Fibroblast of lung (primary cell): ENCODE data around the gene SUSD6. TPM values are rescaled to one million over a fixed set of nuclear protein-coding genes. Genes with fewer than 3 reads are reported as not detected.

Experiments
- DNase-seq, 2 donors: peaks; one replicate each; pipeline versions ENCODE4 v3.0.0 to v3.0.0-alpha.2; 2010; ENCODE audit warnings: low read depth in 2 of 2
- H2AFZ ChIP-seq: 2 replicates; pipeline ENCODE4 v1.5.1; 2012; ENCODE audit warnings: low read length, control low read depth, inconsistent platforms
- H3K27ac ChIP-seq: 2 replicates; pipeline ENCODE4 v1.5.1; 2011; ENCODE audit warnings: low read length, control low read depth; ENCODE audit not compliant: insufficient read depth
- H3K27me3 ChIP-seq: 2 replicates; pipeline ENCODE4 v1.5.1; 2011; ENCODE audit warnings: mild to moderate bottlenecking, low read length; ENCODE audit not compliant: control insufficient read depth, insufficient read depth
- H3K36me3 ChIP-seq: 2 replicates; pipeline ENCODE4 v1.5.1; 2011; ENCODE audit warnings: low read length; ENCODE audit not compliant: control insufficient read depth, insufficient read depth
- H3K4me1 ChIP-seq: 2 replicates; pipeline ENCODE4 v1.5.1; 2011; ENCODE audit warnings: low read length; ENCODE audit not compliant: control insufficient read depth, insufficient read depth; ENCODE audit errors: extremely low read depth
- H3K4me2 ChIP-seq: 2 replicates; pipeline ENCODE4 v1.5.1; 2011; ENCODE audit warnings: low read length, control low read depth; ENCODE audit not compliant: insufficient read depth; ENCODE audit errors: extremely low read depth
- H3K4me3 ChIP-seq, 4 experiments: fragments of 200-600 bp in 1 of 4; sonication (generic) in 1 of 4; replicated peaks in 1 of 4; 2 replicates each; pipeline ENCODE4 v1.5.1; 2011 to 2016; ENCODE audit warnings: low read length in 4 of 4, low read depth in 3 of 4, mild to moderate bottlenecking in 3 of 4, control low read depth in 2 of 4, inconsistent platforms in 1 of 4, mixed read lengths in 1 of 4; ENCODE audit not compliant: insufficient read depth in 1 of 4; ENCODE audit errors: control extremely low read depth in 1 of 4
- H3K79me2 ChIP-seq: 2 replicates; pipeline ENCODE4 v1.5.1; 2012; ENCODE audit warnings: mild to moderate bottlenecking, low read length, inconsistent platforms; ENCODE audit not compliant: control insufficient read depth, insufficient read depth
- H3K9ac ChIP-seq: 2 replicates; pipeline ENCODE4 v1.5.1; 2011; ENCODE audit warnings: mild to moderate bottlenecking, low read length, control low read depth; ENCODE audit not compliant: insufficient read depth
- H3K9me3 ChIP-seq: 2 replicates; pipeline ENCODE4 v1.5.1; 2012; ENCODE audit warnings: low read depth, low read length; ENCODE audit not compliant: control insufficient read depth, insufficient read depth
- H4K20me1 ChIP-seq: 2 replicates; pipeline ENCODE4 v1.5.1; 2011; ENCODE audit warnings: low read length; ENCODE audit not compliant: control insufficient read depth, insufficient read depth; ENCODE audit errors: extremely low read depth
- EZH2 ChIP-seq: IDR thresholded peaks from 2 replicates; pipeline ENCODE4 v1.5.1; 2012; ENCODE audit warnings: low read length, control low read depth, mild to moderate bottlenecking; ENCODE audit errors: missing control alignments
- polyA plus RNA-seq, 2 donors: library from polyadenylated mRNA; depleted of rRNA in 1 of 2; stranded (reverse) in 1 of 2; unstranded in 1 of 2; fragments of >200 nt; gene quantifications; 2 replicates each; pipeline ENCODE4 v1.2.1, GENCODE V29; 2011 to 2012; ENCODE audit warnings: missing spikeins in 1 of 2
- total RNA-seq: library from RNA; depleted of rRNA; stranded (reverse); fragments of >200 nt; gene quantifications from 2 replicates; pipeline ENCODE4 v1.2.1, GENCODE V29; 2014
- TF ChIP-seq, protein P1 (sequence below), 2 donors: IDR thresholded peaks in 1 of 2; conservative IDR thresholded peaks in 1 of 2; 1 replicate in 1 of 2; 2 replicates in 1 of 2; pipeline ENCODE4 v1.5.1; 2011 to 2012; ENCODE audit warnings: low read length in 2 of 2, control low read depth in 1 of 2, inconsistent platforms in 1 of 2, low read depth in 1 of 2, mild to moderate bottlenecking in 1 of 2

SUSD6 gene
- total and polyA plus RNA-seq, 2 donors (not counting 1 experiment from before 2014, with no cell fraction given): 9.1 to 11.4 TPM

DNA sequence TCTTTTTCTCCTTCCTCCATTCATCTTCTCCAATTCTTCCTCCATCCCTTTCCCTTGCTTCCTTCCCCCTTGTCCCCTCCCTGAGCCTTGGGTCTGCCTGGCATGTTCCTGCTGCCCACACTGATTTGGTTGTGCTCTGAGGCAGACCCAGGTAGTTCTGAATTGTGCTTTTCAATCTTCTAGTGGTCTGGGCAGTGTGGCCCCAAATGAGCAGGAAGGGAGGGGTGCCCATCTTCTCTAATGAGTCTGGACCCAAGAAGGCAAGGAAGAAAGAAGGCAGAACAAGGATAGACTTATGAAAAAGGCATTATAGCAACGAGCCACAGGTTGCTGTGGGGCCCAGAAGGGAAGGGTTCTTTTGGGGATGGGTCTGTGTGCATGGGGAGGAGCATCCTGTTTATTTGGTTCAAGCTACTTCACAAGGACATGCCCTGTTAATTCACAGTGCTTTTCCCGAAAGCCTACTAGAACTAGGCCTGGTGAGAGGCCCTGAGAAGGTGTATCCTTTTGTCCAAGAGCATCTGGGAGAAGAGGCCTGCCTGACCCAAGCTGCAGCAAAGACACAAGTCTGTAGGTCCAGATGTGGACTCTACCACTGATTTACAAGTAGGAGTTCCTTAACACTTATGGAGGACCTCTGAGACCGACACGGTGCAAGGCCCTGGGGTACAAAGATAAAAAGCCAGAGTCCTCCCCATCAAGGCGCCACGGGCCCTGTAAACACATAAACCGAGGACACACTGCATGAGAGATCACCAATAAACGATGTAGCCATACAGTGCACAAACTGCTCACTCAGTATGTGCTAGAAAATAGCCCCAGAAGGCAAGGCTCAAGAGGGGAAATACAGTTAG, 1.1 kb upstream of the SUSD6 start:
- no peaks in the 10 kb centered on the region for H3K36me3 ChIP-seq
- H3K79me2 ChIP-seq: peaks cover 20% of the 10 kb centered on the region
- H3K27me3 ChIP-seq: no peaks in the 10 kb centered on the region
- no peak for DNase-seq
- peak overlapping the region; percentile 51 for H3K9ac ChIP-seq
- no peak for TF ChIP-seq EZH2
- TF ChIP-seq, protein P1, sequence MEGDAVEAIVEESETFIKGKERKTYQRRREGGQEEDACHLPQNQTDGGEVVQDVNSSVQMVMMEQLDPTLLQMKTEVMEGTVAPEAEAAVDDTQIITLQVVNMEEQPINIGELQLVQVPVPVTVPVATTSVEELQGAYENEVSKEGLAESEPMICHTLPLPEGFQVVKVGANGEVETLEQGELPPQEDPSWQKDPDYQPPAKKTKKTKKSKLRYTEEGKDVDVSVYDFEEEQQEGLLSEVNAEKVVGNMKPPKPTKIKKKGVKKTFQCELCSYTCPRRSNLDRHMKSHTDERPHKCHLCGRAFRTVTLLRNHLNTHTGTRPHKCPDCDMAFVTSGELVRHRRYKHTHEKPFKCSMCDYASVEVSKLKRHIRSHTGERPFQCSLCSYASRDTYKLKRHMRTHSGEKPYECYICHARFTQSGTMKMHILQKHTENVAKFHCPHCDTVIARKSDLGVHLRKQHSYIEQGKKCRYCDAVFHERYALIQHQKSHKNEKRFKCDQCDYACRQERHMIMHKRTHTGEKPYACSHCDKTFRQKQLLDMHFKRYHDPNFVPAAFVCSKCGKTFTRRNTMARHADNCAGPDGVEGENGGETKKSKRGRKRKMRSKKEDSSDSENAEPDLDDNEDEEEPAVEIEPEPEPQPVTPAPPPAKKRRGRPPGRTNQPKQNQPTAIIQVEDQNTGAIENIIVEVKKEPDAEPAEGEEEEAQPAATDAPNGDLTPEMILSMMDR (conservative IDR thresholded peaks at IDR 0.05 in 1 of 2, IDR thresholded peaks at IDR 0.05 in 1 of 2; ENCODE audit: low read depth in 1 of 2, low read length in 2 of 2): no peak
- peak overlapping the region; percentile 37 to 85 (median 62) for H3K4me3 ChIP-seq
- peaks cover 9% of the 10 kb centered on the region for H3K4me1 ChIP-seq
- no peaks in the 10 kb centered on the region for H4K20me1 ChIP-seq
- H3K4me2 ChIP-seq: peak overlapping the region; percentile 95
- H3K27ac ChIP-seq: peak overlapping the region; percentile 74
- no peaks in the 10 kb centered on the region for H3K9me3 ChIP-seq
- peak overlapping the region; percentile 88 for H2AFZ ChIP-seq

GRCh38 chr14:69610874-69611171, 573 bp upstream of the SUSD6 start:
- peak overlapping the region; percentile 88 for H2AFZ ChIP-seq
- peak overlapping the region; percentile 51 for H3K9ac ChIP-seq
- H4K20me1 ChIP-seq: no peaks in the 10 kb centered on the region
- TF ChIP-seq, protein P1 (conservative IDR thresholded peaks at IDR 0.05 in 1 of 2, IDR thresholded peaks at IDR 0.05 in 1 of 2; ENCODE audit: low read depth in 1 of 2, low read length in 2 of 2): no peak
- no peak for TF ChIP-seq EZH2
- H3K9me3 ChIP-seq: no peaks in the 10 kb centered on the region
- no peak for DNase-seq
- H3K4me1 ChIP-seq: peaks cover 10% of the 10 kb centered on the region
- H3K79me2 ChIP-seq: peaks cover 21% of the 10 kb centered on the region
- H3K36me3 ChIP-seq: no peaks in the 10 kb centered on the region
- H3K27ac ChIP-seq: peak overlapping the region; percentile 74
- H3K4me3 ChIP-seq: peak overlapping the region; percentile 37 to 85 (median 62)
- no peaks in the 10 kb centered on the region for H3K27me3 ChIP-seq
- peak overlapping the region; percentile 95 for H3K4me2 ChIP-seq

GRCh38 chr14:69612014-69612782, 802 bp downstream of the SUSD6 start:
- Histone ChIP-seq H3K4me3 (peak overlapping the region; percentile 67 to 90 (median 70)), H3K4me2 (peak overlapping the region; percentile 72), H3K27ac (peak overlapping the region; percentile 87), H3K9ac (peak overlapping the region; percentile 85), H3K36me3 (no peaks in the 10 kb centered on the region), H3K4me1 (peaks cover 12% of the 10 kb centered on the region), H2AFZ (no peak overlapping the region), H3K9me3 (no peaks in the 10 kb centered on the region), H3K27me3 (no peaks in the 10 kb centered on the region), H3K79me2 (peaks cover 28% of the 10 kb centered on the region), H4K20me1 (no peaks in the 10 kb centered on the region)
- DNase-seq: peak; percentile 25 to 29
- no peak for TF ChIP-seq EZH2
- TF ChIP-seq, protein P1 (conservative IDR thresholded peaks at IDR 0.05 in 1 of 2, IDR thresholded peaks at IDR 0.05 in 1 of 2; ENCODE audit: low read depth in 1 of 2, low read length in 2 of 2): no peak
